PC-3 (cell line): ENCODE data around the gene TRPV2.

Source experiments
- EZH2 ChIP-seq: fragments of 300-600 bp; sonication (generic); IDR thresholded peaks from one replicate; pipeline ENCODE4 v1.6.1; 2017; ENCODE audit warnings: antibody characterized with exemption, mild to moderate bottlenecking, low read length; ENCODE audit not compliant: unreplicated experiment
- TF ChIP-seq, protein P1 (sequence below): fragments of 300-600 bp; sonication (generic); conservative IDR thresholded peaks from 2 replicates; pipeline ENCODE4 v1.5.1; 2017; ENCODE audit warnings: antibody characterized with exemption, low read depth, mild to moderate bottlenecking, low read length

DNA sequence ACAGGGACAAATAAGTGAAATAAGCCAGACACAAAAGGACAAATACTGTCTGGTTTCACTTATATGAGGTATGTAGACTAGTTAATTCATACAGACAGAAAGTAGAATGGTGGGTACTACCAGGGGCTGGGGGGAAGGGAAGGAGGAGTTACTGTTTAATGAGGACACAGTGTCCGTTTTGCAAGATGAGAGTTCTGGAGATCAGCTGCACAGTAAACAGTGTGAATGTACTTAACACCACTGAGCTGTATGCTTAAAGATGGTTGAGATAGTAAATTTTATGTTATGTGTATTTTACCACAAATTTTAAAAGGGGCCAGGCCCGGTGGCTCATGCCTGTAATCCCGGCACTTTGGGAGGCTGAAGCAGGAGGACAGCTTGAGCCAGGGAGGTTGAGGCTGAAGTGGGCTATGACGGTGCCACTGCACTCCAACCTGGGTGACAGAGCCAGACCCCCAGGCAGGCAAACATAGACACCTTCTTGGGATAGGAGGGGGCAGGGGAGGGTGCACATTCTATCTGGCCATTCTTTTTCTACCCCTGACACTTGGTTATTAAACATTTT is 53.1 kb downstream of the TRPV2 start:
- TF ChIP-seq, protein P1, sequence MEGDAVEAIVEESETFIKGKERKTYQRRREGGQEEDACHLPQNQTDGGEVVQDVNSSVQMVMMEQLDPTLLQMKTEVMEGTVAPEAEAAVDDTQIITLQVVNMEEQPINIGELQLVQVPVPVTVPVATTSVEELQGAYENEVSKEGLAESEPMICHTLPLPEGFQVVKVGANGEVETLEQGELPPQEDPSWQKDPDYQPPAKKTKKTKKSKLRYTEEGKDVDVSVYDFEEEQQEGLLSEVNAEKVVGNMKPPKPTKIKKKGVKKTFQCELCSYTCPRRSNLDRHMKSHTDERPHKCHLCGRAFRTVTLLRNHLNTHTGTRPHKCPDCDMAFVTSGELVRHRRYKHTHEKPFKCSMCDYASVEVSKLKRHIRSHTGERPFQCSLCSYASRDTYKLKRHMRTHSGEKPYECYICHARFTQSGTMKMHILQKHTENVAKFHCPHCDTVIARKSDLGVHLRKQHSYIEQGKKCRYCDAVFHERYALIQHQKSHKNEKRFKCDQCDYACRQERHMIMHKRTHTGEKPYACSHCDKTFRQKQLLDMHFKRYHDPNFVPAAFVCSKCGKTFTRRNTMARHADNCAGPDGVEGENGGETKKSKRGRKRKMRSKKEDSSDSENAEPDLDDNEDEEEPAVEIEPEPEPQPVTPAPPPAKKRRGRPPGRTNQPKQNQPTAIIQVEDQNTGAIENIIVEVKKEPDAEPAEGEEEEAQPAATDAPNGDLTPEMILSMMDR, result no peak
- no peak for TF ChIP-seq EZH2
